Lower leg skin (tissue), 3 donors: ENCODE measurements around the gene LMO4.

Experiments used
- CTCF ChIP-seq, 3 donors: fragments of 450-650 bp; IDR thresholded peaks; one replicate each; pipeline ENCODE4 v1.5.1; 2016; ENCODE audit warnings: antibody characterized with exemption in 3 of 3, mild to moderate bottlenecking in 3 of 3, moderate library complexity in 2 of 3
- POLR2A ChIP-seq, 2 donors: fragments of 450-650 bp; IDR thresholded peaks; one replicate each; pipeline ENCODE4 v1.6.1; 2016 to 2017; ENCODE audit warnings: antibody characterized with exemption in 2 of 2, mild to moderate bottlenecking in 1 of 2, moderate library complexity in 1 of 2

GRCh38 chr1:87292684-87293493, 35.8 kb upstream of the LMO4 start:
- TF ChIP-seq CTCF (IDR thresholded peaks at IDR 0.05) (no peak), POLR2A (IDR thresholded peaks at IDR 0.05) (no peak)
